Measurements from ENCODE around the gene CYP8B1. TPM values are rescaled to one million over a fixed set of nuclear protein-coding genes. Genes with fewer than 3 reads are reported as not detected.

Gene CYP8B1
- total and polyA plus RNA-seq, 2 of the 13 experiments (the other 11 are each of a cell fraction or from before 2014, with no cell fraction given) = 0.58 to 2.0 TPM

DNA sequence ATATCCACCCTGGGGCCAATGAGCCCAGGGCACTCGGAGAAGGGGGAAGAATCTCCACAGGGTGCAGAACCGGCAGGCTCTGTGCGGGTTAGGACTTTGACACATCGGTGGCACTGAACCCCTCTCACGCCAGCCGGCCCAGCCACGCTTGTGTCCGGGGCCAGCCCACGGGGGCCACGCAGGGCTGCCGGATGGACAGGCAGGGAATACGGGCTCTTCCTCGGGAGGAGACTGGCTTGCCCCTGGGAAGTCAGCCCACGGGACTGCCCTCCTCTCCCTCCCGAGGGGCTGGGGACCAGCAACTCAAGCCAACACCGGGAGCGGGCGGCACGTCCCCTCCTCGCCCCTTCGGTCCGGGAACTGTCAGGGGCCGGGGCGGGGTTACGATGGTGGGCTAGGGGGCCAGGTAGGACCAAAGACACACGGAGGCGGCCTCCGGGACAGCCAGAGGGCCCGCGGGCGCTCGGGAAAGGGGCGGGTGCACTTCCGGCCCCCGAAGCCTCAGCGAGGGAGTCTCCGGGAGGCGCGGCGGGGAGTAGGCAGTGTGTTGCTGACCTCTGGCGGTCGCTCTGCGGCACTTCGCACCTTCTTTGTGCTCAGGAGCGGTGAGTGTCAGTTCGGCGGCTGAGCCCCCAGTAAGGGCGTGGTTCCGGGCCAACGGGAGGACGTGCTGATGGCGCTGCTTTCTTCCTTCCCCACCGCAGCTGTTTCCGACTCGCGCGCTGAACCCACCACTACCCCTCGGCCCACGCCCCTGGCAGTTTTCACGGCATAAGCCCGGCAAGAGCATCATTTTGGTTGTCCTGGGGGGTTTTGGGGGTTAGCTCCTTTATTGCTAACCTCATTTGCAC is 5.1 kb upstream of the CYP8B1 start (continued):
- no peak for TF ChIP-seq SSRP1 (CRISPR knock-in tag; IDR thresholded peaks at IDR 0.05)
- no peak for TF ChIP-seq SRF (IDR thresholded peaks at IDR 0.05; ENCODE audit: low read depth, low read length)
- TF ChIP-seq POLR2A (IDR thresholded peaks at IDR 0.05; ENCODE audit: insufficient read depth in 1 of 2, low read depth in 2 of 2, low read length in 2 of 2) = no peak
- peak; percentile 43; the same call in 1 of the 2 replicates for TF ChIP-seq ZNF572 (CRISPR knock-in tag; IDR thresholded peaks at IDR 0.05)
- no peak for TF ChIP-seq MBD4 (IDR thresholded peaks at IDR 0.05; ENCODE audit: borderline replicate concordance, low read length)
- TF ChIP-seq HMGA1 (CRISPR knock-in tag; conservative IDR thresholded peaks at IDR 0.05) = no peak
- TF ChIP-seq ZFP1 (CRISPR knock-in tag; IDR thresholded peaks at IDR 0.05) = no peak
- no peak; the same call in 1 of the 2 replicates for TF ChIP-seq ZNF224 (CRISPR knock-in tag; IDR thresholded peaks at IDR 0.05)
- no peak for TF ChIP-seq ZNF839 (CRISPR knock-in tag; IDR thresholded peaks at IDR 0.05; ENCODE audit: borderline replicate concordance)
- TF ChIP-seq, protein P1, sequence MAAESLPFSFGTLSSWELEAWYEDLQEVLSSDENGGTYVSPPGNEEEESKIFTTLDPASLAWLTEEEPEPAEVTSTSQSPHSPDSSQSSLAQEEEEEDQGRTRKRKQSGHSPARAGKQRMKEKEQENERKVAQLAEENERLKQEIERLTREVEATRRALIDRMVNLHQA (CRISPR knock-in tag; IDR thresholded peaks at IDR 0.05) = no peak
- TF ChIP-seq YEATS4 (CRISPR knock-in tag; IDR thresholded peaks at IDR 0.05; ENCODE audit: borderline replicate concordance) = peak; percentile 66; the same call in 1 of the 2 replicates
- TF ChIP-seq IKZF5 (CRISPR knock-in tag; IDR thresholded peaks at IDR 0.05) = peak; percentile 64; the same call in 1 of the 2 replicates
- TF ChIP-seq, protein P2, sequence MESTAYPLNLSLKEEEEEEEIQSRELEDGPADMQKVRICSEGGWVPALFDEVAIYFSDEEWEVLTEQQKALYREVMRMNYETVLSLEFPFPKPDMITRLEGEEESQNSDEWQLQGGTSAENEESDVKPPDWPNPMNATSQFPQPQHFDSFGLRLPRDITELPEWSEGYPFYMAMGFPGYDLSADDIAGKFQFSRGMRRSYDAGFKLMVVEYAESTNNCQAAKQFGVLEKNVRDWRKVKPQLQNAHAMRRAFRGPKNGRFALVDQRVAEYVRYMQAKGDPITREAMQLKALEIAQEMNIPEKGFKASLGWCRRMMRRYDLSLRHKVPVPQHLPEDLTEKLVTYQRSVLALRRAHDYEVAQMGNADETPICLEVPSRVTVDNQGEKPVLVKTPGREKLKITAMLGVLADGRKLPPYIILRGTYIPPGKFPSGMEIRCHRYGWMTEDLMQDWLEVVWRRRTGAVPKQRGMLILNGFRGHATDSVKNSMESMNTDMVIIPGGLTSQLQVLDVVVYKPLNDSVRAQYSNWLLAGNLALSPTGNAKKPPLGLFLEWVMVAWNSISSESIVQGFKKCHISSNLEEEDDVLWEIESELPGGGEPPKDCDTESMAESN (CRISPR knock-in tag; conservative IDR thresholded peaks at IDR 0.05) = no peak
- peak; percentile 59; the same call in 1 of the 2 replicates for TF ChIP-seq HOXA3 (CRISPR knock-in tag; IDR thresholded peaks at IDR 0.05)
- TF ChIP-seq, protein P3, sequence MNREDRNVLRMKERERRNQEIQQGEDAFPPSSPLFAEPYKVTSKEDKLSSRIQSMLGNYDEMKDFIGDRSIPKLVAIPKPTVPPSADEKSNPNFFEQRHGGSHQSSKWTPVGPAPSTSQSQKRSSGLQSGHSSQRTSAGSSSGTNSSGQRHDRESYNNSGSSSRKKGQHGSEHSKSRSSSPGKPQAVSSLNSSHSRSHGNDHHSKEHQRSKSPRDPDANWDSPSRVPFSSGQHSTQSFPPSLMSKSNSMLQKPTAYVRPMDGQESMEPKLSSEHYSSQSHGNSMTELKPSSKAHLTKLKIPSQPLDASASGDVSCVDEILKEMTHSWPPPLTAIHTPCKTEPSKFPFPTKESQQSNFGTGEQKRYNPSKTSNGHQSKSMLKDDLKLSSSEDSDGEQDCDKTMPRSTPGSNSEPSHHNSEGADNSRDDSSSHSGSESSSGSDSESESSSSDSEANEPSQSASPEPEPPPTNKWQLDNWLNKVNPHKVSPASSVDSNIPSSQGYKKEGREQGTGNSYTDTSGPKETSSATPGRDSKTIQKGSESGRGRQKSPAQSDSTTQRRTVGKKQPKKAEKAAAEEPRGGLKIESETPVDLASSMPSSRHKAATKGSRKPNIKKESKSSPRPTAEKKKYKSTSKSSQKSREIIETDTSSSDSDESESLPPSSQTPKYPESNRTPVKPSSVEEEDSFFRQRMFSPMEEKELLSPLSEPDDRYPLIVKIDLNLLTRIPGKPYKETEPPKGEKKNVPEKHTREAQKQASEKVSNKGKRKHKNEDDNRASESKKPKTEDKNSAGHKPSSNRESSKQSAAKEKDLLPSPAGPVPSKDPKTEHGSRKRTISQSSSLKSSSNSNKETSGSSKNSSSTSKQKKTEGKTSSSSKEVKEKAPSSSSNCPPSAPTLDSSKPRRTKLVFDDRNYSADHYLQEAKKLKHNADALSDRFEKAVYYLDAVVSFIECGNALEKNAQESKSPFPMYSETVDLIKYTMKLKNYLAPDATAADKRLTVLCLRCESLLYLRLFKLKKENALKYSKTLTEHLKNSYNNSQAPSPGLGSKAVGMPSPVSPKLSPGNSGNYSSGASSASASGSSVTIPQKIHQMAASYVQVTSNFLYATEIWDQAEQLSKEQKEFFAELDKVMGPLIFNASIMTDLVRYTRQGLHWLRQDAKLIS (CRISPR knock-in tag; IDR thresholded peaks at IDR 0.05) = no peak
- TF ChIP-seq, protein P4, sequence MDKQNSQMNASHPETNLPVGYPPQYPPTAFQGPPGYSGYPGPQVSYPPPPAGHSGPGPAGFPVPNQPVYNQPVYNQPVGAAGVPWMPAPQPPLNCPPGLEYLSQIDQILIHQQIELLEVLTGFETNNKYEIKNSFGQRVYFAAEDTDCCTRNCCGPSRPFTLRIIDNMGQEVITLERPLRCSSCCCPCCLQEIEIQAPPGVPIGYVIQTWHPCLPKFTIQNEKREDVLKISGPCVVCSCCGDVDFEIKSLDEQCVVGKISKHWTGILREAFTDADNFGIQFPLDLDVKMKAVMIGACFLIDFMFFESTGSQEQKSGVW (CRISPR knock-in tag; IDR thresholded peaks at IDR 0.05; ENCODE audit: borderline replicate concordance) = no peak
- no peak for TF ChIP-seq MAF1 (CRISPR knock-in tag; IDR thresholded peaks at IDR 0.05; ENCODE audit: borderline replicate concordance)
- TF ChIP-seq ZNF460 (CRISPR knock-in tag; IDR thresholded peaks at IDR 0.05; ENCODE audit: borderline replicate concordance) = no peak
- TF ChIP-seq MTA1 (CRISPR knock-in tag; IDR thresholded peaks at IDR 0.05; ENCODE audit: borderline replicate concordance) = peak; percentile 73; the same call in 1 of the 2 replicates
- peak; percentile 20; the same call in 1 of the 2 replicates for TF ChIP-seq FOXP4 (CRISPR knock-in tag; IDR thresholded peaks at IDR 0.05)

All from HepG2 (cell line).